GM19238 (cell line): ENCODE measurements around the gene CNTN6.

Source experiments
- DNase-seq: peaks from one replicate; pipeline ENCODE4 v3.0.0; 2011; ENCODE audit warnings: low spot score; ENCODE audit not compliant: insufficient read length

Gene CNTN6

GRCh38 chr3:1172644-1173043, 79.8 kb downstream of the CNTN6 start:
- no peak for DNase-seq

- DNase-seq, result no peak
These were observed 86.3 kb downstream of the CNTN6 start for GRCh38 chr3:1179146-1179545.

- no peak for DNase-seq
These were observed 90.7 kb downstream of the CNTN6 start for GRCh38 chr3:1183320-1184048.

GRCh38 chr3:1190569-1190968, 97.7 kb downstream of the CNTN6 start:
- DNase-seq, result no peak

GRCh38 chr3:1191026-1191425, 98.2 kb downstream of the CNTN6 start:
- no peak for DNase-seq

GRCh38 chr3:1195947-1196346, 103.1 kb downstream of the CNTN6 start:
- DNase-seq, result no peak

- DNase-seq, result no peak
These were observed 104.2 kb downstream of the CNTN6 start for GRCh38 chr3:1197051-1197450.

GRCh38 chr3:1200371-1200770, 107.5 kb downstream of the CNTN6 start:
- no peak for DNase-seq

GRCh38 chr3:1207904-1208303, 115.1 kb downstream of the CNTN6 start:
- DNase-seq, result no peak

GRCh38 chr3:1214933-1215332, 122.1 kb downstream of the CNTN6 start:
- no peak for DNase-seq

- no peak for DNase-seq
These were observed 124.0 kb downstream of the CNTN6 start for GRCh38 chr3:1216856-1217255.

- no peak for DNase-seq
These were observed 134.3 kb downstream of the CNTN6 start for GRCh38 chr3:1227111-1227510.

GRCh38 chr3:1228289-1228688, 135.5 kb downstream of the CNTN6 start:
- no peak for DNase-seq

GRCh38 chr3:1230920-1231319, 138.1 kb downstream of the CNTN6 start:
- DNase-seq, result no peak

- no peak for DNase-seq
These were observed 139.5 kb downstream of the CNTN6 start for GRCh38 chr3:1232276-1232675.

- no peak for DNase-seq
These were observed 142.8 kb downstream of the CNTN6 start for GRCh38 chr3:1235526-1236120.

- DNase-seq, result no peak
These were observed 158.6 kb downstream of the CNTN6 start for GRCh38 chr3:1251282-1252060.

GRCh38 chr3:1252061-1252430, 159.2 kb downstream of the CNTN6 start:
- no peak for DNase-seq

- no peak for DNase-seq
These were observed 169.4 kb downstream of the CNTN6 start for GRCh38 chr3:1262246-1262645.

GRCh38 chr3:1263121-1263520, 170.3 kb downstream of the CNTN6 start:
- no peak for DNase-seq

GRCh38 chr3:1269808-1270207, 177.0 kb downstream of the CNTN6 start:
- no peak for DNase-seq

GRCh38 chr3:1272546-1273265, 179.9 kb downstream of the CNTN6 start:
- DNase-seq, result no peak
